ENCODE measurements around the gene RFNG. TPM values are rescaled to one million over a fixed set of nuclear protein-coding genes. Genes with fewer than 3 reads are reported as not detected.

The RFNG gene
- total and polyA plus RNA-seq, 10 of the 15 experiments (the other 5 are each of a cell fraction or from before 2014, with no cell fraction given) = 0.10 to 19.6 (median 6.2) TPM

GRCh38 chr17:82060614-82061013, 9.0 kb upstream of the RFNG start:
- Histone ChIP-seq H3K9ac (ENCODE audit: control insufficient read depth, insufficient read depth, low read length) (no peak overlapping the region), H3K79me2 (ENCODE audit: control insufficient read depth, insufficient read depth, low read length) (peaks cover 14% of the 10 kb centered on the region), H3K9me3 (replicated peaks; ENCODE audit: control insufficient read depth, insufficient read depth, low read length) (no peaks in the 10 kb centered on the region), H4K20me1 (ENCODE audit: control insufficient read depth, insufficient read depth) (no peaks in the 10 kb centered on the region), H3K4me2 (ENCODE audit: control insufficient read depth, insufficient read depth) (no peak overlapping the region), H3K27ac (ENCODE audit: control insufficient read depth, insufficient read depth) (no peak overlapping the region), H3K4me1 (ENCODE audit: control insufficient read depth, insufficient read depth, low read length) (peaks cover 8% of the 10 kb centered on the region), H2AFZ (ENCODE audit: control insufficient read depth, low read depth, low read length) (no peak overlapping the region), H3K4me3 (no peak overlapping the region), H3K27me3 (replicated peaks in 1 of 2; ENCODE audit: control insufficient read depth in 2 of 2, insufficient read depth in 2 of 2, low read length in 1 of 2) (no peaks in the 10 kb centered on the region), H3K36me3 (ENCODE audit: control insufficient read depth in 2 of 2, insufficient read depth in 2 of 2, low read length in 1 of 2) (peaks cover 3 to 31% of the 10 kb centered on the region in 2 experiments)
- no peak for FAIRE-seq
- ChIA-PET POLR2A (no interaction called here), SMC1A (ENCODE audit: uncharacterized antibody, unreplicated experiment) (no interaction called here), RAD21 (ENCODE audit: unreplicated experiment) (no interaction called here), CTCF (interaction anchor here (1.1 kb wide), 1 partner anchor 23 kb away, joined by 3 read pairs; the partner anchor contains the start of gene DCXR)
- WGBS (ENCODE audit: insufficient coverage, insufficient replicate concordance, low lambda C conversion rate, missing lambda C conversion rate) = 90% methylated on average over 12 of the region's 14 CpGs
- DNase-seq (ENCODE audit: low read depth, low spot score) = no peak
- no peak for ATAC-seq
- no TSS peak for BruUV-seq (replicated peaks)
- TF ChIP-seq ZNF24 (IDR thresholded peaks at IDR 0.05) (no peak), ZBTB11 (CRISPR knock-in tag; IDR thresholded peaks at IDR 0.05) (no peak)
- in situ Hi-C loops (cut with MboI) = no loop called here
- intact Hi-C loops (cut with micrococcal nuclease; ENCODE audit: unreplicated experiment) = no loop called here

GRCh38 chr17:82060001-82060380, 8.4 kb upstream of the RFNG start:
- Histone ChIP-seq H3K9ac (ENCODE audit: control insufficient read depth, insufficient read depth, low read length) (no peak overlapping the region), H3K27me3 (replicated peaks in 1 of 2; ENCODE audit: control insufficient read depth in 2 of 2, insufficient read depth in 2 of 2, low read length in 1 of 2) (no peaks in the 10 kb centered on the region), H3K36me3 (ENCODE audit: control insufficient read depth in 2 of 2, insufficient read depth in 2 of 2, low read length in 1 of 2) (peaks cover 3 to 34% of the 10 kb centered on the region in 2 experiments), H3K4me2 (ENCODE audit: control insufficient read depth, insufficient read depth) (no peak overlapping the region), H3K4me3 (no peak overlapping the region), H3K79me2 (ENCODE audit: control insufficient read depth, insufficient read depth, low read length) (peaks cover 9% of the 10 kb centered on the region), H3K4me1 (ENCODE audit: control insufficient read depth, insufficient read depth, low read length) (peaks cover 8% of the 10 kb centered on the region), H4K20me1 (ENCODE audit: control insufficient read depth, insufficient read depth) (no peaks in the 10 kb centered on the region), H3K27ac (ENCODE audit: control insufficient read depth, insufficient read depth) (no peak overlapping the region), H3K9me3 (replicated peaks; ENCODE audit: control insufficient read depth, insufficient read depth, low read length) (no peaks in the 10 kb centered on the region), H2AFZ (ENCODE audit: control insufficient read depth, low read depth, low read length) (no peak overlapping the region)
- RAD21 ChIA-PET (ENCODE audit: unreplicated experiment) = no interaction called here
- BruUV-seq (replicated peaks) = no TSS peak
- intact Hi-C loops (cut with micrococcal nuclease; ENCODE audit: unreplicated experiment) (no loop called here), in situ Hi-C loops (cut with MboI) (no loop called here)
- no peak for ATAC-seq
- SMC1A ChIA-PET (ENCODE audit: uncharacterized antibody, unreplicated experiment) = no interaction called here
- POLR2A ChIA-PET = no interaction called here
- no peak for TF ChIP-seq NR2C1 (IDR thresholded peaks at IDR 0.05)
- 0 out of 2 replicates have a peak, but pooled peaks have one; percentile 4 for TF ChIP-seq POLR2A (IDR thresholded peaks at IDR 0.05; ENCODE audit: low read depth, low read length)
- no peak for TF ChIP-seq BACH1 (IDR thresholded peaks at IDR 0.05; ENCODE audit: borderline replicate concordance)
- FAIRE-seq = no peak
- WGBS (ENCODE audit: insufficient coverage, insufficient replicate concordance, low lambda C conversion rate, missing lambda C conversion rate) = 77% methylated on average over 16 of the region's 16 CpGs
- DNase-seq (ENCODE audit: low read depth, low spot score) = no peak
- CTCF ChIA-PET = interaction anchor here (1.1 kb wide), 1 partner anchor 22 kb away, joined by 3 read pairs; the partner anchor contains the start of gene DCXR
